Measurements from ENCODE around the gene PCTP. TPM values are rescaled to one million over a fixed set of nuclear protein-coding genes. Genes with fewer than 3 reads are reported as not detected.

Gene PCTP
- total and polyA plus RNA-seq, 5 donors = 11.9 to 17.6 (median 15.9) TPM

GRCh38 chr17:55772086-55772485 is 21.2 kb downstream of the PCTP start:
- intact Hi-C loops (cut with DNase I) = loop anchor here in 3 of 4 donors (5.0 kb wide), 2 partner anchors 55 to 245 kb away; no protein-coding TSS in a partner anchor
- 94% methylated on average over 7 of the region's 7 CpGs for WGBS

GRCh38 chr17:55773671-55774070 is 22.8 kb downstream of the PCTP start:
- no peak overlapping the region for H3K4me3 ChIP-seq (ENCODE audit: low read length)
- ATAC-seq (peak in 1 of 2 donors; percentile 15), DNase-seq (no peak)
- peaks cover 7% of the 10 kb centered on the region for H3K4me1 ChIP-seq (ENCODE audit: control insufficient read depth, insufficient read depth, low read length)
- intact Hi-C loops (cut with DNase I) = loop anchor here in 3 of 4 donors (5.0 kb wide), 2 partner anchors 56 to 246 kb away; no protein-coding TSS in a partner anchor
- H3K27ac ChIP-seq (ENCODE audit: low read length) = no peak overlapping the region
- H3K27me3 ChIP-seq (ENCODE audit: control insufficient read depth, insufficient read depth) = no peaks in the 10 kb centered on the region
- H3K9me3 ChIP-seq (ENCODE audit: control insufficient read depth, low read length) = no peaks in the 10 kb centered on the region
- 89% methylated on average over 13 of the region's 13 CpGs for WGBS

More at GRCh38 chr17:55772086-55772485, 21.2 kb downstream of the PCTP start:
- no peaks in the 10 kb centered on the region for H3K9me3 ChIP-seq (ENCODE audit: control insufficient read depth, low read length)
- ATAC-seq (no peak), DNase-seq (peak in 1 of 3 donors; percentile 18)
- H3K4me1 ChIP-seq (ENCODE audit: control insufficient read depth, insufficient read depth, low read length) = peaks cover 7% of the 10 kb centered on the region
- H3K4me3 ChIP-seq (ENCODE audit: low read length) = no peak overlapping the region
- H3K27me3 ChIP-seq (ENCODE audit: control insufficient read depth, insufficient read depth) = no peaks in the 10 kb centered on the region
- no peak overlapping the region for H3K27ac ChIP-seq (ENCODE audit: low read length)

DNA sequence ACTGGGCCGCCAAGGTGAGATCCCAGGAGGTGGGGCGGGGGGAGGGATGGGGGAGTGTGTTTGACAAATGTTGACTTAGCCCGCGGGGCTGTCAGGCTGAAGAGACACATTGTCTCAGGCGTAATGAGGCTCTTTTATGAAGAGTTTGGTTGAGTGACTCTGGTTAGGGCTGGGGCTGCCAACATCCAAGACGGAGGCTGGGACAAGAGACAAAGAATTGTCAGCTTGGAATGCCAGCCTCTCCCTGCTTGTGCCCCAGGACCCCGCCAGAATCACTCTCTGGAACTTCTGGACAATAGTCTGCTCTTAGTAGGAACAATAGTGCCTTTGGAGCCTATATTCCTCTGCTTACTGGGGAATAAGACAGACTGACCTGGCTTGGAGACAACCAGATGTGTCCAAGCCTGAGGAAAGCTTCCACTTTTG is 24.0 kb downstream of the PCTP start:
- Histone ChIP-seq H3K27me3 (ENCODE audit: control insufficient read depth, insufficient read depth) (no peaks in the 10 kb centered on the region), H3K27ac (ENCODE audit: low read length) (no peak overlapping the region), H3K9me3 (ENCODE audit: control insufficient read depth, low read length) (no peaks in the 10 kb centered on the region), H3K4me3 (ENCODE audit: low read length) (no peak overlapping the region), H3K4me1 (ENCODE audit: control insufficient read depth, insufficient read depth, low read length) (no peaks in the 10 kb centered on the region)
- intact Hi-C loops (cut with DNase I) = loop anchor here in 3 of 4 donors (5.0 kb wide), 2 partner anchors 58 to 248 kb away; no protein-coding TSS in a partner anchor
- ATAC-seq = no peak
- DNase-seq = peak in 1 of 3 donors; percentile 13
- WGBS = 86% methylated on average over 7 of the region's 7 CpGs

DNA sequence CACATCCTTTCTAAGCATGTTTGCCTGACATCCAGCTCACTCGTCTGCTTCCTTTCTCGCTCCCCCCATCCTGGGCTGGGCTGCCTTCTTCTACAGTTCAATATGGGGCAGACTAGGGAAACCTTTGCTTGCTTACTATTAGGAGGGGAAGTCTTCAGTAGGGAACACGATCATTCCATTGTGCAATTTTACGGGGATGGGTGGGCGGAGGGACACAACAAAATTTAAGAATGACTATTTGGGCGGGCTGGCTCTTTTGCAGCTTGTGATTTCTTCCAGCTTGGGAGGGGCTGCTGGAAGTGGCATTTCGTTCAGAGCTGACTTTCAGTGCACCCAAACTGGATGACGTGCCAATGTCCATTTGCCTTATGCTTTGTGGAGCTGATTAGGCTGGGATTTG is 25.4 kb downstream of the PCTP start:
- H3K9me3 ChIP-seq (ENCODE audit: control insufficient read depth, low read length) = no peaks in the 10 kb centered on the region
- H3K4me1 ChIP-seq (ENCODE audit: control insufficient read depth, insufficient read depth, low read length) = no peaks in the 10 kb centered on the region
- H3K4me3 ChIP-seq (ENCODE audit: low read length) = no peak overlapping the region
- DNase-seq (peak in 1 of 3 donors; percentile 18), ATAC-seq (no peak)
- H3K27ac ChIP-seq (ENCODE audit: low read length) = no peak overlapping the region
- intact Hi-C loops (cut with DNase I) = no loop called here
- no peaks in the 10 kb centered on the region for H3K27me3 ChIP-seq (ENCODE audit: control insufficient read depth, insufficient read depth)
- WGBS = 91% methylated on average over 8 of the region's 8 CpGs

GRCh38 chr17:55777471-55777971 is 26.7 kb downstream of the PCTP start:
- Histone ChIP-seq H3K27me3 (ENCODE audit: control insufficient read depth, insufficient read depth) (no peaks in the 10 kb centered on the region), H3K27ac (ENCODE audit: low read length) (no peak overlapping the region), H3K9me3 (ENCODE audit: control insufficient read depth, low read length) (no peaks in the 10 kb centered on the region), H3K4me3 (ENCODE audit: low read length) (no peak overlapping the region), H3K4me1 (ENCODE audit: control insufficient read depth, insufficient read depth, low read length) (no peaks in the 10 kb centered on the region)
- WGBS = 80% methylated on average over 2 of the region's 2 CpGs
- no peak for ATAC-seq
- intact Hi-C loops (cut with DNase I) = no loop called here
- DNase-seq = no peak

DNA sequence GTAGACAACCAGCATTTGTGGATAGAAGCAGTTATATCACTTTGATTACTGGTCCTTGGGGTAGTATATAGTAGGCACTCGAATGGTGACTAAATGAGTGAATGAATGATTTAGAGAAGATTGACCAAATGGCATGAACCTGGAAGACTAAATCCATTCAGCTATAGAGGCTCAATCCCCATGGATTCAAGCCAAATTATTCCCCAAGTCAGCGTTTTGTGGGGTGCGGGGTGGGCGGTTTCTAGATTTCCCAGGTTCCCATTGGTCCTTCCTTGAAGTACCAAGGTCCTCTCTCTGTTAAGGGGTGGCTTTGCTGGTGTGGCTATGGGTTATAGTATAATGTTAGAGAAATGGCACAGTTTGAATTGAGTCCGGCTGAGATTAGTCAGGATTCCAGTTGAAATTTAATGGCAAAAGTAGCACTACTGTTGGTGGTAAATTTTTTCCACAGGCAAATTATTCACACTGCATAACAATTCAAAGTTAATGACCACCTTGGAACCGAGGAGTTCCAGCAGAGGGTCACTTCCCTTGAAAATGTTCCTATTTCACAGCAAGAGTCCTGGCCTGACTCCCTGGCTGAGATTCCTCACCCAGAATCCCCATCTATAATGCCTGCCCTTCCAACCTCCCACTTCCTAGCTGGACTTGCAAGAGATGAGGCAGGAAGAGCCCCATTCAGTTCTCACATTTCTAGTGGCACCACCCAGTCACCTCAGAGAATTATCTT is 27.7 kb downstream of the PCTP start:
- ATAC-seq = no peak
- no peaks in the 10 kb centered on the region for H3K9me3 ChIP-seq (ENCODE audit: control insufficient read depth, low read length)
- WGBS = 89% methylated on average over 6 of the region's 6 CpGs

DNA sequence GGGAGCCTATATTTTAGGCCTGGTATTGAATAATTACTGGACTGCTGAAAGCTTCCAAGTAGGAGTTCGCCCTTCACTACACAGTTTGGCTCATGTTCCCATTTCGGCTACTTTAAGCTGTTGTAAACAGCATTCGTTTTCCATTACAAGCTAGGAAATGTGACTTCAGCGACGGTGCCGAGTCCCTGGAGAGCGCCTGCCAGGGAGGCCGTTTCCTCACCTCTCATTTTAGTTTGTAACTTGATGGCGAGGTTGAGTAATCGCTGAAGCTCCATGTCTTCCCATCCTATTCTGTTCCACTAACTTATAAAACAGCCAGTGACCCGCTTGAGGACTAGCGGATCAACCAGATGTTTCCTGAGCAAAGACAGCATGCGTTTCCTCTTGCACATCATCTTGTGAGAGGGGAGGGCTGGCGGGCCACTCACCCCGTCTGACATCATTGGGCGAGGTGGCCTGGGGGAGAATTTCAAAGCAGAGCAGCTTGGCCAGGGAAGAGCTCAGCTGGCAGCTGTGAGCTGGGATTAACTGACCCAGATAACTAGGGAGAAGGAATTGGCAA is 32.9 kb downstream of the PCTP start:
- intact Hi-C loops (cut with DNase I) = no loop called here
- no peaks in the 10 kb centered on the region for H3K4me1 ChIP-seq (ENCODE audit: control insufficient read depth, insufficient read depth, low read length)
- no peaks in the 10 kb centered on the region for H3K27me3 ChIP-seq (ENCODE audit: control insufficient read depth, insufficient read depth)
- H3K4me3 ChIP-seq (ENCODE audit: low read length) = no peak overlapping the region
- no peaks in the 10 kb centered on the region for H3K9me3 ChIP-seq (ENCODE audit: control insufficient read depth, low read length)
- DNase-seq = peak; percentile 67 to 74 (median 72)
- H3K27ac ChIP-seq (ENCODE audit: low read length) = no peak overlapping the region
- peak; percentile 54 to 86 for ATAC-seq
- 44% methylated on average over 16 of the region's 16 CpGs for WGBS

More for the DNA sequence above, 27.7 kb downstream of the PCTP start:
- Histone ChIP-seq H3K27me3 (ENCODE audit: control insufficient read depth, insufficient read depth) (no peaks in the 10 kb centered on the region), H3K4me3 (ENCODE audit: low read length) (no peak overlapping the region), H3K4me1 (ENCODE audit: control insufficient read depth, insufficient read depth, low read length) (no peaks in the 10 kb centered on the region), H3K27ac (ENCODE audit: low read length) (no peak overlapping the region)
- intact Hi-C loops (cut with DNase I) = no loop called here
- DNase-seq = no peak

GRCh38 chr17:55784666-55785065 is 33.8 kb downstream of the PCTP start:
- Histone ChIP-seq H3K9me3 (ENCODE audit: control insufficient read depth, low read length) (no peaks in the 10 kb centered on the region), H3K4me1 (ENCODE audit: control insufficient read depth, insufficient read depth, low read length) (no peaks in the 10 kb centered on the region), H3K27ac (ENCODE audit: low read length) (no peak overlapping the region), H3K27me3 (ENCODE audit: control insufficient read depth, insufficient read depth) (no peaks in the 10 kb centered on the region), H3K4me3 (ENCODE audit: low read length) (no peak overlapping the region)
- no peak for ATAC-seq
- DNase-seq = no peak
- intact Hi-C loops (cut with DNase I) = no loop called here
- WGBS = 86% methylated on average over 2 of the region's 2 CpGs

- H3K27me3 ChIP-seq (ENCODE audit: control insufficient read depth, insufficient read depth) = no peaks in the 10 kb centered on the region
- ATAC-seq (no peak), DNase-seq (no peak)
- H3K4me3 ChIP-seq (ENCODE audit: low read length) = no peak overlapping the region
- H3K9me3 ChIP-seq (ENCODE audit: control insufficient read depth, low read length) = no peaks in the 10 kb centered on the region
- no peak overlapping the region for H3K27ac ChIP-seq (ENCODE audit: low read length)
- intact Hi-C loops (cut with DNase I) = no loop called here
- 65% methylated on average over 1 of the region's 1 CpG for WGBS
- H3K4me1 ChIP-seq (ENCODE audit: control insufficient read depth, insufficient read depth, low read length) = no peaks in the 10 kb centered on the region
These were observed 34.3 kb downstream of the PCTP start for GRCh38 chr17:55785181-55785580.

DNA sequence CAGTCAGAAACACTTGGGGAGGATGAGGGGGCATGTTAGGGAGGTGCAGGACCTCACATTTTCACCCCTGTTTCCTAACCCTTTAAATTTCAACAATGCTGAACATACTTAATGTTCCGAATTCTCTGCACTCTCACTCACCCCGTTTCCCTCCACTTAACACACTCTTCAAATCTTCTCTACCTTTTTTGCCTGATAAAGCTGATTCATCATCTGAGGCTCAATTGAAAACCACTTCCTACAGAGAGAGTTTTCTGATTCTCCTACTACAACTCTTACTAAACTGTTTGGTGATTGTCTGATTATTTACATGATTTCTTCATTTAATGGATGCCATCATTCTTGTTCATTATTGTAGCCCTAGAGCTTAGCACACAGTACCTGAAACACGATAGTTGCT is 42.4 kb downstream of the PCTP start:
- 80% methylated on average over 3 of the region's 3 CpGs for WGBS
- H3K4me1 ChIP-seq (ENCODE audit: control insufficient read depth, insufficient read depth, low read length) = no peaks in the 10 kb centered on the region
- intact Hi-C loops (cut with DNase I) = no loop called here
- DNase-seq (no peak), ATAC-seq (no peak)
- no peaks in the 10 kb centered on the region for H3K9me3 ChIP-seq (ENCODE audit: control insufficient read depth, low read length)
- H3K4me3 ChIP-seq (ENCODE audit: low read length) = no peak overlapping the region
- H3K27ac ChIP-seq (ENCODE audit: low read length) = no peak overlapping the region
- H3K27me3 ChIP-seq (ENCODE audit: control insufficient read depth, insufficient read depth) = no peaks in the 10 kb centered on the region

DNA sequence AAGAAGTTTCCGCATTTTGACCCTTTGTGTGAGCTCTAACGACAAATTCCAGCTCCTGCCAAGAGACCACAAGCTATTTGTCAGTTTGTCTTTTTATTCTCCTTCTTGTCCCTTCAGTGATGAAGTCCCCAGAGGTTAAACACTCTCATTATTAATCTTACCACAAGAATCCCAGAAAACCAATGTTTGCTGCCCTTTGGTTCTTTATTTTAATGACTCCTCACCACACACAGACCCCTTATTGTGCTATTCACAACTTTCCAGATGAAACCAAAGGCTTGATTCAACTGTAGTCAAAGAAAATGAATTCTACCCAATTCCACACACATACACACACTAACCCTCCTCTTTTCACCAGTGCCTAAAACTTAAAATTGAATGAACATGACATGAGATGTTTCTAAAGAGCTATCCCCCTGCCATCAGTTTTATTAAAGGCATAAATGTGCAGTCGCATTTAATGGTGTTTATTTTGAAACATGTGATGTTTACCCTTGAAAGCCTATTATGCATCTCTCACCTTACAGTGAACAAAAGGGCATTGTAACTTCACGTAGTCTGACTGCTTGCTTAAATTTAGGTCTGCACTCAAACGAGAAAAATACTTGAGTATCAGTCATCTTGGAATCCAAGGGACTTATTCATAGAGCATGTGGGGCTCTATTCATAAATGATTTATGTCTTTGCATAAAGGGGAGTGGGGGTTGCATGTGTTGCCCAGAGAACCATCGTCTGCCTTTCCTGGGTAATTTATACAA is 44.1 kb downstream of the PCTP start:
- ATAC-seq (no peak), DNase-seq (no peak)
- intact Hi-C loops (cut with DNase I) = no loop called here
- H3K9me3 ChIP-seq (ENCODE audit: control insufficient read depth, low read length) = no peaks in the 10 kb centered on the region
- H3K27ac ChIP-seq (ENCODE audit: low read length) = no peak overlapping the region
- no peaks in the 10 kb centered on the region for H3K27me3 ChIP-seq (ENCODE audit: control insufficient read depth, insufficient read depth)
- 72% methylated on average over 6 of the region's 6 CpGs for WGBS
- no peaks in the 10 kb centered on the region for H3K4me1 ChIP-seq (ENCODE audit: control insufficient read depth, insufficient read depth, low read length)
- H3K4me3 ChIP-seq (ENCODE audit: low read length) = no peak overlapping the region

Measured in right cardiac atrium (tissue), 5 donors.